GM10847 (cell line): ENCODE measurements around the gene PNLIPRP1.

ENCODE experiments used
- POLR2A ChIP-seq: IDR thresholded peaks from 2 replicates; pipeline ENCODE4 v1.6.1; 2011; ENCODE audit not compliant: insufficient read length; ENCODE audit errors: extremely low read depth

PNLIPRP1 gene

DNA sequence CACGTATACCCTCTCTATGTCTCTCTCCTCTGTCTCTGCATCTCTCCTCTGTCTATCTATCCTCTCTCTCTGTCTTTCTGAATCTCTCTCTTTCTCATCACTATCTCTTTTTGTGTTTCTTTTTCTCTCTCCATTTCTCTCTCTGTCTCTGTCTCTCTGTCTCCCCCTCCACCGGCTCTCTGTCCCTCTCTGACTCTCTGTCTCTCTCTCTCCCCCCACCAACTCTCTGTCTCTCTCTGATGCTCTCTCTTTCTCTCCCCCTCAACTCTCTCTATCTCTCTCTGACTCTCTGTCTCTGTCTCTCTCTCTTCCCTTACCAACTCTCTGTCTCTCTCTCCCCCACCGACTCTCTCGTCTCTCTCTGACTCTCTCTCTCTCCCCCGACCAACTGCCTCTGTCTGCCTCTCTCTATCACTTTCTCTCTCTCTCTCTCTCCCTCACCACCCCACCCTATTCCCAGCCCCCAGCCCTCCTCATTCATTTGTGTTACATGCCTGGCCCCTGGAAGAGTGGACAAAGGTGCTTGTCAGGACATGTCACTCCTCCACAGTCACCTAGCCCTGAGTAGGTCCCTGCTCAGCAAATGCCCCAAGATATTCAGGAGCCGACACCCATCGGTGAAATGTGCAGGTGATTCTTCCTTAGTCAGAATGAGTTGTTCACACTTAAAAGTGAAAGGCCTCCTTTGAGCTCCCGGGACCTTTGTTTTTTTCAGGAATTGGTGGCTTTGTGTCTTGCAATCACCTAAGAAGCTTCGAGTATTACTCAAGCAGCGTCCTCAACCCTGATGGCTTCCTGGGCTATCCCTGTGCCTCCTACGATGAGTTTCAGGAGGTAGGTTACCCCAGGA lies 43.6 kb downstream of the PNLIPRP1 start:
- no peak for TF ChIP-seq POLR2A

DNA sequence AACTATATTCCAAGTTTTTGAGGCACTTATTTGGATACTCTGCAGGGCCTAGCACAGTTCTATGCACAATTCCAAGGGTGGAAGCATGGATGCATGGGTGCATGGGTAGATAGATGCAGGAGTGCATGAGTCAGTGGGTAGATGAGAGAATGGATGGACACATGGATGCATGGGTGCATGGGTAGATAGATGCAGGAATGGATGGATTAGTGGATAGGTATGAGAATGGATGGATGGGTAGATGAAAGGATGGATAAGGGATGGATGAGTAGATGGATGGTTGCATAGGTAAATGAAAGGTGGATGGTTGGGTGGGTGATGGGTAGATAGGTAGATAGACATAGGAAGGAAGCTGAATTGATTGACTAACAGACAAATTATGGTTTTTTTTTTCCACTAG lies 45.6 kb downstream of the PNLIPRP1 start:
- no peak for TF ChIP-seq POLR2A

- TF ChIP-seq POLR2A = no peak
Observed at GRCh38 chr10:116636976-116637375, 46.2 kb downstream of the PNLIPRP1 start.

DNA sequence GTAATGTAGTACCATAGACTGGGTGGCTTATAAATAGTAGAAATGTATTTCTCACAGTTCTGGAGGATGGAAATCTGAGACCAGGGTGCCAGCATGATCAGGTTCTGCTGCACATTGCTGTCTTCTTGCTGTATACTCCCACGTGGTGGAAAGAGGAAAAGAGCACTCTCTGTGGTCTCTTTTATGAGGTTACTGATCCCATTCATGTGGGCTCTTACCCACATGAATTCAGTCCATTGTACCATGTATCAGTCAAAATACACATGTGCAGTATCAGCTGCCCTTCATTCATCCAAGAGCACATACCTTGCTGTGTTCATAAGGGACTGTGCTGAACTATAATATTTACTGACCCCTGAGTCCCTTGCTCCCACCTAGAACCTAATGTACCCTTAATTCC lies 47.1 kb downstream of the PNLIPRP1 start:
- TF ChIP-seq POLR2A = no peak

DNA sequence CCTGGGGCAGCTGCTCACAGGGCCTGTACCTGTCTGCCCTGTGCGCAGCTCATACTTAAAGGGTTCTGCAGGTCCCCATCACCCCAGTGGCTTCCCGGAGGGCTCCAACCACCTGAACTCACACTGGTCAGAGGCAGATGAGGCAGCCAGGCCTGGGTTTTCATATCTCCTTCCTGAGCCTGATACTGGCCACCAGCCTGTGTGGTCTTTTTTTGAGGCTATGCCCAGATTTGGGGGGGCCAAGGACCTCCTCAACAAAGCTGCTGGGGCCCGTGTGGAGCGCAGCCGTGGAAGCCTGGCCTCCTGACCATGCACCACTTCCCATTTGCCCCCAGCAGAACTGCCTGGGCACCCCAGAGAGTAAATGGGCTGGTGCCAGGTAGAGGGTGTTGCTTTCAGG lies 55.7 kb downstream of the PNLIPRP1 start:
- no peak for TF ChIP-seq POLR2A

DNA sequence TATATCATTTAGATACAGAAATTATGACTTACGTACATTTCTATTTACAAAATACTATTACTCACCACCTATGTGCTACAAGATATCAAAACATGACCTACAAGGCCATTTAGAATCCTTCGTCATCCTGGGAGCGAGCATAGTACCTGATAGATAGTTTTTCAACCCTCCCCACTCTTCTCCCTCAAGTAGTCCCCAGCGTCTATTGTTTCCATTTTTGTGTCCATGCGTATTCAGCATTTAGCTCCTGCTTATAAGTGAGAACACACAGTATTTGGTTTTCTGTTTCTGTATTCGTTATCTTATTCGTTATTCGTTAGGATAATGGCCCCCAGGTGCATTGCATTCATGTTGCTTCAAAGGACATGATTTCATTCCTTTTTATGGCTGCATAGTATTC lies 58.1 kb downstream of the PNLIPRP1 start:
- TF ChIP-seq POLR2A = no peak

GRCh38 chr10:116653885-116654284 lies 63.1 kb downstream of the PNLIPRP1 start:
- no peak for TF ChIP-seq POLR2A

- no peak for TF ChIP-seq POLR2A
Observed at GRCh38 chr10:116654816-116655215, 64.1 kb downstream of the PNLIPRP1 start.

- TF ChIP-seq POLR2A = no peak
Observed at GRCh38 chr10:116655568-116655967, 64.8 kb downstream of the PNLIPRP1 start.

- TF ChIP-seq POLR2A = no peak
Observed at GRCh38 chr10:116656044-116656443, 65.3 kb downstream of the PNLIPRP1 start.

DNA sequence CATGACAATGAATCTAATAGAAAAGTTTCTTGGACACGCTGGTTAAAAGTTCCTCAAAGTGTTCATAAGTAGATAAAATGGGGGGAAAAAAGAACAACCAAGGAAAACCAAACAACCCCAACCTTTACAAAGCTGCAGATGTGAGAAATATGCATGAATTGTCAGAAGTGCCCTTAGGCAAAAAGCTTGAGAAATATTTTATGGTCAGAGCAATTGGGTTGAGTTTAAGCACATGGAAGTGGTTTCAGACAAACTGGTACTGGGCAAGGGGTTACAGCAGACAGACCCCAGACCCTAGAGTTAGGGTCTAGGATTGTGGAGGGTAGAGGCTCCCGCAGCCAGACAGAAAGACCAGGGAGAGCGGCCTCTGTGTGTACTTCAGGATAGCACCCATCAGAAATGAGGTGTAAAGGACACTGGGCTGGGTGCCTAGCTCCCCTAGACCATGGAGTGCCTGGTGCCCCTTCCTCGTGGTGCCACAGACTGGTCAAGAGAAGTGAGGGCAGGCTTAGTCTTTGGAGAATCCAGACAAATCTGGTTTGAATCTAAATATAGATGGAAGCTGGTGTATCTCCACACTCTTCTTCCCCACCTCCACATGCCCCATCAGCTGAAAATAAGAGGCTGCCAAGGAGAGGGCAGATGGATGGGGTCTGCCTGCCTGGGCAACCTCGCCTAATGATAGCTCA lies 67.2 kb downstream of the PNLIPRP1 start:
- no peak for TF ChIP-seq POLR2A
